ENCODE data around the gene CLEC16A. TPM values are rescaled to one million over a fixed set of nuclear protein-coding genes. Genes with fewer than 3 reads are reported as not detected.

Gene CLEC16A
- total RNA-seq, 1 experiment from 2014 or later = 13.1 TPM

- Histone ChIP-seq H3K27ac (no peak overlapping the region), H3K9me3 (replicated peaks) (no peaks in the 10 kb centered on the region), H3K4me3 (no peak overlapping the region), H3K27me3 (no peaks in the 10 kb centered on the region), H3K36me3 (no peaks in the 10 kb centered on the region), H3K4me1 (no peaks in the 10 kb centered on the region)
- no peak for DNase-seq
Measured at GRCh38 chr16:11231367-11231970, 287.1 kb downstream of the CLEC16A start.

Other genes with a start within 250 kb of the CLEC16A start
- 0.12 TPM in 1 of 2 replicates, not detected in the other for gene TEKT5, start 249.6 kb upstream of the CLEC16A start, total RNA-seq (2014; rRNA removed; shearing (Covaris generic))
- gene NUBP1, start 200.7 kb upstream of the CLEC16A start, total RNA-seq (2014; rRNA removed; shearing (Covaris generic)) = 33.5 and 36.1 TPM in 2 replicates
- gene TVP23A, start 125.8 kb upstream of the CLEC16A start, total RNA-seq (2014; rRNA removed; shearing (Covaris generic)) = not detected in 2 replicates
- 0.04 and 0.08 TPM in 2 replicates for gene CIITA, start 67.4 kb upstream of the CLEC16A start, total RNA-seq (2014; rRNA removed; shearing (Covaris generic))
- gene DEXI, start 2.1 kb upstream of the CLEC16A start, total RNA-seq (2014; rRNA removed; shearing (Covaris generic)) = 27.0 and 27.5 TPM in 2 replicates

All from SJCRH30 (cell line).